ENCODE results near the gene HDAC8. TPM values are rescaled to one million over a fixed set of nuclear protein-coding genes. Genes with fewer than 3 reads are reported as not detected.
"Not testable (repeated sequence)": the region's sequence is repeated elsewhere in the genome, so short reads cannot be mapped to it uniquely, and the experiment has no call there.

Gene HDAC8
- polyA plus RNA-seq, 1 experiment: 24.8 TPM

DNA sequence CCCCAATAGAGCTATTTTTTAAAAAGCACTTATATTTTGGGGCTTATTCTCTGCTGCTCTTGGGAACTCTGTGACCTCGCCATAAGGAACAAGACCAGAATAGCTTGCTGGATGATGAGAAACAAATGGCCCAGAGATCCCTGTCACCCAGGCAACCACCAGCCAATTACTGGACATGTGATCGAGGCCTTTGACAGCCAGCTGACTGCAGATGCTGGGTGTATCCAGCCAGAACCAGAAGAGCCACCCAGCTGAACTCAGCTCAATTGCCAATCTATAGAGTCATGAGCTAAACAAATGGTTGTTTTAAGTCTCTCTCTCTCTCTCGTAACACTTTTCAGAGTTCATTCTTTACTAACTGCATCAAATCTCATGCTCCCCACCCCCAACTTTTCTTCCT is 242.5 kb downstream of the HDAC8 start:
- Histone ChIP-seq H3K4me3 (ENCODE audit: low read depth, low read length) (no peak overlapping the region), H3K27me3 (ENCODE audit: control insufficient read depth, insufficient read depth, low read length) (no peaks in the 10 kb centered on the region), H3K9me3 (ENCODE audit: control insufficient read depth, insufficient read depth, low read length) (no peaks in the 10 kb centered on the region; the same call in 1 of the 2 replicates), H3K27ac (ENCODE audit: low read depth, low read length) (no peak overlapping the region)
- DNase-seq (ENCODE audit: low read depth, low spot score): no peak
- POLR2A ChIA-PET: no interaction called here
- CTCF ChIA-PET: interaction anchor here (0.7 kb wide), 1 partner anchor 30 kb away, joined by 4 read pairs; no protein-coding TSS in a partner anchor
- TF ChIP-seq, protein P1, sequence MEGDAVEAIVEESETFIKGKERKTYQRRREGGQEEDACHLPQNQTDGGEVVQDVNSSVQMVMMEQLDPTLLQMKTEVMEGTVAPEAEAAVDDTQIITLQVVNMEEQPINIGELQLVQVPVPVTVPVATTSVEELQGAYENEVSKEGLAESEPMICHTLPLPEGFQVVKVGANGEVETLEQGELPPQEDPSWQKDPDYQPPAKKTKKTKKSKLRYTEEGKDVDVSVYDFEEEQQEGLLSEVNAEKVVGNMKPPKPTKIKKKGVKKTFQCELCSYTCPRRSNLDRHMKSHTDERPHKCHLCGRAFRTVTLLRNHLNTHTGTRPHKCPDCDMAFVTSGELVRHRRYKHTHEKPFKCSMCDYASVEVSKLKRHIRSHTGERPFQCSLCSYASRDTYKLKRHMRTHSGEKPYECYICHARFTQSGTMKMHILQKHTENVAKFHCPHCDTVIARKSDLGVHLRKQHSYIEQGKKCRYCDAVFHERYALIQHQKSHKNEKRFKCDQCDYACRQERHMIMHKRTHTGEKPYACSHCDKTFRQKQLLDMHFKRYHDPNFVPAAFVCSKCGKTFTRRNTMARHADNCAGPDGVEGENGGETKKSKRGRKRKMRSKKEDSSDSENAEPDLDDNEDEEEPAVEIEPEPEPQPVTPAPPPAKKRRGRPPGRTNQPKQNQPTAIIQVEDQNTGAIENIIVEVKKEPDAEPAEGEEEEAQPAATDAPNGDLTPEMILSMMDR (IDR thresholded peaks at IDR 0.05; ENCODE audit: low read depth, low read length): no peak

DNA sequence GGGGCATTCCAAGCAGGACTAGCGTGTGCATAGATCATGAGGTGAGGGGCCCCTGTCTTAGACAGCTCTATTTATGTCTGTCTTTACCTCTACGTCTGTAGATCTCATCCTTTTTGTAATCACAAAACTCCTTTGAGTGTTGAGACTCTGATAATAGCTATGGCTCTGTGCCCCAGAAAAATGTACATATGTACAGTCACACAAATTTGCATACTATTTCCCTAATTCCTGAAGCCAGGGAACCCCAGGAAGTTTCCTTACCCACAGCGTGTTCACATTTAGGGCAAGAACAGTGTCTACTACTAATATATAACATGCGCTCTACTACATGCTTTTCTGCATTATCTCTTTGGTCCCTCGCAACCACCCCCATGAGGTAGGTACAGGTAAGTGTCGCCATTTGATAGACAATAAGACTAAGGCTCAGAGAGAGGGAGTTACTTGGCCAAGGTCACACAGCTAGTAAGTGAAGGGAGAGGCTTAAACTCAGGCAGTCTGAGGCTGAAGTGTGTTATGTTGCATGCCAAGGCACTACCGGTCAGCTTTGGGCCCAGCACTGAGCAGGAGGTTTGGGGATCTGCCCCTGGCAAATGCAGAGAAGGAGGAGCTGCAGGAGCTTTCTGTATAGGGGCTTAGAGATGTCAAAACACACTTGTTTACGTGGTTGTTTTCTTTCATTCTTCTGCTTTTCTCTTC is 245.9 kb downstream of the HDAC8 start:
- TF ChIP-seq, protein P1 (IDR thresholded peaks at IDR 0.05; ENCODE audit: low read depth, low read length): no peak
- Histone ChIP-seq H3K9me3 (ENCODE audit: control insufficient read depth, insufficient read depth, low read length) (no peaks in the 10 kb centered on the region; the same call in 1 of the 2 replicates), H3K27me3 (ENCODE audit: control insufficient read depth, insufficient read depth, low read length) (no peaks in the 10 kb centered on the region), H3K4me3 (ENCODE audit: low read depth, low read length) (no peak overlapping the region), H3K27ac (ENCODE audit: low read depth, low read length) (no peak overlapping the region)
- CTCF ChIA-PET: interaction anchor here (0.7 kb wide), 1 partner anchor 50 kb away, joined by 4 read pairs; the partner anchor contains the start of gene RPS4X
- no peak for DNase-seq (ENCODE audit: low read depth, low spot score)
- POLR2A ChIA-PET: no interaction called here

DNA sequence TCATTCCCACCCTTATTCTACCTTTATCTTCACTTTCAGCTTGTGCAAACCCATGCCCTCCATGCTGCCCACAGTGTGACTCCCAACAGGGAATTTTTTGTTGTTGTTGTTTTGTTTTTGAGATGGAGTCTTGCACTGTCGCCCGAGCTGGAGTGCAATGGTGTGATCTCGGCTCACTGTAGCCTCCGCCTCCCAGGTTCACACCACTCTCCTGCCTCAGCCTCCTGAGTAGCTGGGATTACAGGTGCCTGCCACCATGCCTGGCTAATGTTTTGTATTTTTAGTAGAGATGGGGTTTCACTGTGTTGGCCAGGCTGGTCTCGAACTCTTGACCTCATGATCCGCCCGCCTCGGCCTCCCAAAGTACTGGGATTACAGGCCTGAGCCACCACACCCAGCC is 253.0 kb downstream of the HDAC8 start:
- H3K27ac ChIP-seq (ENCODE audit: low read depth, low read length); H3K9me3 ChIP-seq (ENCODE audit: control insufficient read depth, insufficient read depth, low read length); H3K4me3 ChIP-seq (ENCODE audit: low read depth, low read length); H3K27me3 ChIP-seq (ENCODE audit: control insufficient read depth, insufficient read depth, low read length); CTCF ChIA-PET; DNase-seq (ENCODE audit: low read depth, low spot score); POLR2A ChIA-PET: not testable (repeated sequence)

DNA sequence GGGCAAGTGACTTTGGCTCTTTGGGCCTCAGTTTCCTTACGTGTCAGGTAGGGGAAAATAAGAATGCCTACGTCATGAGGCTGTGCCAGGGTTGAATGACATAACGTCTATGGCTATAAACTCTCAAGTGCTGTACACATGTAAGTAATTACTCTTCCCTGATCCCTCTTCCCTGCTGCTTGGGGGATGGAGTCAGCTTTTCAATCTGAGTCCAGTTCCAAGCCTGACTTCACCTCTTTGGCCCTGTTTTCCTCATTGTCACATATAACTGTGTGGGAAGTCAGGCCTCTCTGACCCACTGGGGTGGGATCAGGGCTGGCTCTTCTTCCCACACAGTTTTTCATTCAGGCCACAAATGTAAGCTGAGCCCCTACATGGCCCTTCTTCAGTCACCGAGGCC is 255.5 kb downstream of the HDAC8 start:
- POLR2A ChIA-PET: no interaction called here

DNA sequence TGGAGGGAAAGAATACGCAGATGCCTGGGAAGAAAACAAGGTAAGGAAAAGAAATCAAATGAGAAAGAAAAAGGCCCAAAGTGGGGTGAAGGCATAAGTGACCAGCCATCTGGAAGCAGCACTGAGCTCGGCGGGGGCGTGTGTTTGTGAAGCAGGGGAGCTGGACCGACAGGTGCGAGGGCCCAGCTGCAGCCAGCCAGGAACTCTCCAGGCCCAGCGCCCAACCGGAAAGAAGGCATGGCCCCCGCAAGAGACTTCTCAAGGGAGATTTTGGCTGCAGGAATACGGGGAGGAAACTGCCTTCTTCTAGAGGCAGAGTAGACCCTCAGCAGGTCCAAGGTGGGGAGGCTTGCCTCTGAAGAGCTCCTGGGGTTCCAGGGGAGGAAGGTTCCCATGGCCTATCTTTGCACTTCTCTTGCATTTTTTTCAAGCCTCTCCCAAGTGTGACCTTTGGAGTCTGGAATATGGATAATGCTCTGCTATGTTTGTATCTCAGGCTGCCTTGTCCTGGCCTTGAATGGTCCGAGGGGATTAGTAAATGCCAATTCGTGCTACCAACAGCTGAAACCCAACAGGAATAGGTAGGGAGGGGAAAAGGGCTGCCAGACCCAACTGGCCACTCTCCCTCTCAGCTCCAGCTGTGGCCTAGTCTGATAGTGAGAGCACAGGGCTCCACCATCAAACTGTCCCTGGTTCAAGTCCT is 256.1 kb downstream of the HDAC8 start:
- H3K4me3 ChIP-seq (ENCODE audit: low read depth, low read length): no peak overlapping the region
- no peak for DNase-seq (ENCODE audit: low read depth, low spot score)
- H3K9me3 ChIP-seq (ENCODE audit: control insufficient read depth, insufficient read depth, low read length): no peaks in the 10 kb centered on the region; the same call in 1 of the 2 replicates
- TF ChIP-seq, protein P1 (IDR thresholded peaks at IDR 0.05; ENCODE audit: low read depth, low read length): no peak
- CTCF ChIA-PET: no interaction called here
- H3K27ac ChIP-seq (ENCODE audit: low read depth, low read length): no peak overlapping the region
- POLR2A ChIA-PET: no interaction called here
- peaks cover 3% of the 10 kb centered on the region for H3K27me3 ChIP-seq (ENCODE audit: control insufficient read depth, insufficient read depth, low read length)

More for the DNA sequence above, 255.5 kb downstream of the HDAC8 start:
- H3K4me3 ChIP-seq (ENCODE audit: low read depth, low read length): no peak overlapping the region
- CTCF ChIA-PET: no interaction called here
- no peaks in the 10 kb centered on the region; the same call in 1 of the 2 replicates for H3K9me3 ChIP-seq (ENCODE audit: control insufficient read depth, insufficient read depth, low read length)
- H3K27ac ChIP-seq (ENCODE audit: low read depth, low read length): no peak overlapping the region
- peaks cover 3% of the 10 kb centered on the region for H3K27me3 ChIP-seq (ENCODE audit: control insufficient read depth, insufficient read depth, low read length)
- no peak for DNase-seq (ENCODE audit: low read depth, low spot score)
- TF ChIP-seq, protein P1 (IDR thresholded peaks at IDR 0.05; ENCODE audit: low read depth, low read length): no peak

Data from AG04450 (cell line).